Neural progenitor cell (in vitro differentiated cells): Measurements from ENCODE around the gene RASGRF2. TPM values are rescaled to one million over a fixed set of nuclear protein-coding genes. Genes with fewer than 3 reads are reported as not detected.
A peak's percentile ranks its signal among the peaks of the same experiment; 100 is the strongest.

Experiments used
- DNase-seq: peaks from one replicate; pipeline ENCODE4 v3.0.0-alpha.2; 2016; ENCODE audit warnings: low spot score
- H2AFZ ChIP-seq: fragments of 200-600 bp; sonication (generic); replicated peaks from 2 replicates; pipeline ENCODE4 v1.6.1; 2016; ENCODE audit warnings: antibody characterized with exemption
- H3F3A ChIP-seq: fragments of 200-600 bp; sonication (generic); 2 replicates; pipeline ENCODE4 v1.6.1; 2016; ENCODE audit warnings: antibody characterized with exemption, low read depth
- H3K27ac ChIP-seq: fragments of 200-600 bp; sonication (generic); 2 replicates; pipeline ENCODE4 v1.5.1; 2016; ENCODE audit warnings: mild to moderate bottlenecking
- H3K27me3 ChIP-seq: fragments of 200-600 bp; sonication (generic); 2 replicates; pipeline ENCODE4 v1.6.1; 2016; ENCODE audit warnings: mild to moderate bottlenecking, moderate library complexity
- H3K36me3 ChIP-seq: fragments of 200-600 bp; sonication (generic); 2 replicates; pipeline ENCODE4 v1.5.1; 2016
- H3K4me1 ChIP-seq: fragments of 200-600 bp; sonication (generic); 2 replicates; pipeline ENCODE4 v1.6.1; 2016; ENCODE audit warnings: mixed run types
- H3K4me2 ChIP-seq: fragments of 200-600 bp; sonication (generic); 2 replicates; pipeline ENCODE4 v1.6.1; 2016
- H3K4me3 ChIP-seq: fragments of 200-600 bp; sonication (generic); 2 replicates; pipeline ENCODE4 v1.5.1; 2016
- H3K79me2 ChIP-seq: fragments of 200-600 bp; sonication (generic); 2 replicates; pipeline ENCODE4 v1.6.1; 2016; ENCODE audit warnings: low read depth
- H3K9ac ChIP-seq: fragments of 200-600 bp; sonication (generic); 2 replicates; pipeline ENCODE4 v1.6.1; 2016
- H3K9me3 ChIP-seq: fragments of 200-600 bp; sonication (generic); 2 replicates; pipeline ENCODE4 v1.5.1; 2016; ENCODE audit warnings: low read depth
- H4K20me1 ChIP-seq: fragments of 200-600 bp; sonication (generic); 2 replicates; pipeline ENCODE4 v1.6.1; 2016; ENCODE audit warnings: low read depth
- H3K27ac Mint-ChIP-seq: 3 replicates; pipeline ENCODE4 v1.8.0; 2021; ENCODE audit warnings: mixed read lengths
- H3K27me3 Mint-ChIP-seq: 2 replicates; pipeline ENCODE4 v1.8.0; 2022; ENCODE audit warnings: low read depth, mild to moderate bottlenecking, inconsistent platforms, moderate library complexity, mixed read lengths; ENCODE audit not compliant: insufficient read depth
- H3K36me3 Mint-ChIP-seq: 3 replicates; pipeline ENCODE4 v1.8.0; 2021; ENCODE audit warnings: mixed read lengths
- H3K4me1 Mint-ChIP-seq: 3 replicates; pipeline ENCODE4 v1.8.0; 2021; ENCODE audit warnings: mixed read lengths
- H3K4me3 Mint-ChIP-seq: 3 replicates; pipeline ENCODE4 v1.8.0; 2021; ENCODE audit warnings: mild to moderate bottlenecking, moderate library complexity, mixed read lengths
- H3K9me3 Mint-ChIP-seq: 3 replicates; pipeline ENCODE4 v1.8.0; 2020; ENCODE audit warnings: mixed read lengths
- EZH2 ChIP-seq: fragments of 200-600 bp; sonication (generic); IDR thresholded peaks from 2 replicates; pipeline ENCODE4 v1.6.1; 2017; ENCODE audit warnings: antibody characterized with exemption, mild to moderate bottlenecking, moderate library complexity
- EZH2phosphoT487 ChIP-seq: fragments of 200-600 bp; sonication (generic); IDR thresholded peaks from 2 replicates; pipeline ENCODE4 v1.6.1; 2017; ENCODE audit warnings: antibody characterized with exemption
- total RNA-seq: library from RNA; depleted of rRNA; stranded (reverse); fragments of >200 nt; gene quantifications from 2 replicates; pipeline ENCODE4 v1.2.3, GENCODE V29; 2015; ENCODE audit warnings: low replicate concordance
- TF ChIP-seq, protein P1 (sequence below): fragments of 200-600 bp; sonication (generic); IDR thresholded peaks from 2 replicates; pipeline ENCODE4 v1.5.1; 2017; ENCODE audit warnings: antibody characterized with exemption, mild to moderate bottlenecking

The RASGRF2 gene
- total RNA-seq, 1 donor from 2014 or later = 0.15 TPM

DNA sequence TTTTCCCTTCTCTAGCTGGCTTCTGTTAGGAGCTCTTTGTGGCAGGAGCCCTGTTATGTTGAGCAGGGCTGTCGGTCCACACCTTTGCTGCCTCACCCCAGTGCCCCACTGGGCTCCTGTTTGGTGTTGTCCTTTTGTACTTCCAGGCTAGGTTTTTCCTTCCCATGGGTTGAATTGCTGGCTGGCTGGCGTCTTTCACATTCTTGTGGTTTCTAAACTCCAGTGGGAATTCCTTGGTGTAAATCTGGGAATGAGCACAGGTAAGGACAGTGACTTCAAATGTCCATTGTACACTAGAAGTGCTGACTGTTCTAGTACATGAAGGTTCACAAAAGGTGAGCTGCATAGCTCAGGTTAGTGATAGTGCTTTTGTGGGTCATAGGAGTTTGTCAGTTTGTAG lies 30.4 kb downstream of the RASGRF2 start:
- no peak overlapping the region for H3K4me3 ChIP-seq
- Mint-ChIP-seq H3K4me1 (no peaks in the 10 kb centered on the region), H3K27ac (no peak overlapping the region), H3K36me3 (no peaks in the 10 kb centered on the region), H3K27me3 (peaks cover 2% of the 10 kb centered on the region), H3K4me3 (no peak overlapping the region), H3K9me3 (no peaks in the 10 kb centered on the region)
- H4K20me1 ChIP-seq = no peaks in the 10 kb centered on the region
- no peaks in the 10 kb centered on the region for H3K27me3 ChIP-seq
- no peak overlapping the region for H3K4me2 ChIP-seq
- no peaks in the 10 kb centered on the region for H3K36me3 ChIP-seq
- peak overlapping the region; percentile 68 for H2AFZ ChIP-seq
- H3K27ac ChIP-seq = no peak overlapping the region
- no peaks in the 10 kb centered on the region for H3K9me3 ChIP-seq
- no peaks in the 10 kb centered on the region for H3F3A ChIP-seq
- H3K79me2 ChIP-seq = no peaks in the 10 kb centered on the region
- TF ChIP-seq EZH2 = no peak
- no peak overlapping the region for H3K9ac ChIP-seq
- peaks cover 11% of the 10 kb centered on the region for H3K4me1 ChIP-seq
- no peak for DNase-seq

DNA sequence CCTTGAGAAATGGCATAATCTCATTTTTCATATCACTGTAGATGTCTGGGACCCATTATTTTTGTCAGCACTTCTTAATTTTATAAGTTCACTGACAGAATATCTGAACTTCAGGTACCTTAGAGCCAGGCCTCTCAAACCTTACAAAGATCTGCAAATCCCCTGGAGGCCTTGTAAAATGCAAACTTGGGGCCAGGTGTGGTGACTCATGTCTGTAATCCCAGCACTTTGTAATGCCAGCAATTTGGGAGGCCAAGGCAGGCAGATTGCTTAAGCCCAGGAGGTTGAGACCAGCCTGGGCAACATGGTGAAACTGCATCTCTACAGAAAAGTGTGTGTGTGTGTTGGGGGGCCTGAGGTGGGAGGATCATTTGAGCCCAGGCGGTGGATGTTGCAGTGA lies 30.8 kb downstream of the RASGRF2 start:
- TF ChIP-seq EZH2phosphoT487 = no peak
- TF ChIP-seq, protein P1, sequence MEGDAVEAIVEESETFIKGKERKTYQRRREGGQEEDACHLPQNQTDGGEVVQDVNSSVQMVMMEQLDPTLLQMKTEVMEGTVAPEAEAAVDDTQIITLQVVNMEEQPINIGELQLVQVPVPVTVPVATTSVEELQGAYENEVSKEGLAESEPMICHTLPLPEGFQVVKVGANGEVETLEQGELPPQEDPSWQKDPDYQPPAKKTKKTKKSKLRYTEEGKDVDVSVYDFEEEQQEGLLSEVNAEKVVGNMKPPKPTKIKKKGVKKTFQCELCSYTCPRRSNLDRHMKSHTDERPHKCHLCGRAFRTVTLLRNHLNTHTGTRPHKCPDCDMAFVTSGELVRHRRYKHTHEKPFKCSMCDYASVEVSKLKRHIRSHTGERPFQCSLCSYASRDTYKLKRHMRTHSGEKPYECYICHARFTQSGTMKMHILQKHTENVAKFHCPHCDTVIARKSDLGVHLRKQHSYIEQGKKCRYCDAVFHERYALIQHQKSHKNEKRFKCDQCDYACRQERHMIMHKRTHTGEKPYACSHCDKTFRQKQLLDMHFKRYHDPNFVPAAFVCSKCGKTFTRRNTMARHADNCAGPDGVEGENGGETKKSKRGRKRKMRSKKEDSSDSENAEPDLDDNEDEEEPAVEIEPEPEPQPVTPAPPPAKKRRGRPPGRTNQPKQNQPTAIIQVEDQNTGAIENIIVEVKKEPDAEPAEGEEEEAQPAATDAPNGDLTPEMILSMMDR = no peak
- no peak for TF ChIP-seq EZH2
- Histone ChIP-seq H2AFZ (no peak overlapping the region), H3K79me2 (no peaks in the 10 kb centered on the region), H3K9ac (no peak overlapping the region), H3K36me3 (no peaks in the 10 kb centered on the region), H3K4me3 (no peak overlapping the region), H4K20me1 (no peaks in the 10 kb centered on the region), H3K4me2 (no peak overlapping the region), H3K4me1 (peaks cover 11% of the 10 kb centered on the region), H3F3A (no peaks in the 10 kb centered on the region), H3K9me3 (no peaks in the 10 kb centered on the region), H3K27ac (no peak overlapping the region), H3K27me3 (no peaks in the 10 kb centered on the region)
- no peaks in the 10 kb centered on the region for H3K36me3 Mint-ChIP-seq
- no peaks in the 10 kb centered on the region for H3K9me3 Mint-ChIP-seq
- H3K4me1 Mint-ChIP-seq = no peaks in the 10 kb centered on the region
- DNase-seq = no peak
- no peak overlapping the region for H3K27ac Mint-ChIP-seq
- no peak overlapping the region for H3K4me3 Mint-ChIP-seq
- peaks cover 3% of the 10 kb centered on the region for H3K27me3 Mint-ChIP-seq

GRCh38 chr5:80995908-80996307 lies 35.7 kb downstream of the RASGRF2 start:
- Mint-ChIP-seq H3K27ac (no peak overlapping the region), H3K36me3 (no peaks in the 10 kb centered on the region), H3K9me3 (no peaks in the 10 kb centered on the region), H3K4me1 (no peaks in the 10 kb centered on the region), H3K4me3 (no peak overlapping the region), H3K27me3 (peaks cover 9% of the 10 kb centered on the region)
- no peaks in the 10 kb centered on the region for H3K27me3 ChIP-seq
- no peaks in the 10 kb centered on the region for H3K4me1 ChIP-seq
- H2AFZ ChIP-seq = no peak overlapping the region
- no peaks in the 10 kb centered on the region for H4K20me1 ChIP-seq
- no peak overlapping the region for H3K4me2 ChIP-seq
- TF ChIP-seq EZH2 = no peak
- no peak for TF ChIP-seq EZH2phosphoT487
- TF ChIP-seq, protein P1 = no peak
- no peaks in the 10 kb centered on the region for H3F3A ChIP-seq
- no peak overlapping the region for H3K9ac ChIP-seq
- no peak overlapping the region for H3K4me3 ChIP-seq
- no peak for DNase-seq
- H3K79me2 ChIP-seq = no peaks in the 10 kb centered on the region
- H3K9me3 ChIP-seq = no peaks in the 10 kb centered on the region
- H3K27ac ChIP-seq = no peak overlapping the region
- H3K36me3 ChIP-seq = no peaks in the 10 kb centered on the region

DNA sequence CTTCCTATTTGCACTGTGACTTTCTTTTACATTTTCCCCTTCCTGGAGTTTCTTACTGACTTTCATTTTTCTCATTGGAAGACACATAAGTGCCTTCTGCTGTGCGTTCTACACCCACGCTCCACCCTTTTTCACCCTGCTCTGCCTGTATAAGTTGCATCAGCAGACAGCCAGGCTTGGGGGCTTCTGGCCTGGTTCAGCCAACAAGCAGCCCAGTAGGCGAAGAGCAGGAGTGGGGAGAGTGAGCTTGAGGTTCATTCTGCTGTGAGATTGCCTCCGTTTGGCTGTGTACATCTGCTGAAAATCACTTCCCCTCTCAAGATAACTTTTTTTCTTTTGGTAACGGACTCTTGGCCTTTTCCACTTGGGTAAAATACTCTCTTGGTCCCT lies 38.4 kb downstream of the RASGRF2 start:
- H3K27me3 ChIP-seq = no peaks in the 10 kb centered on the region
- TF ChIP-seq EZH2 (no peak), EZH2phosphoT487 (no peak)
- TF ChIP-seq, protein P1 = no peak
- H2AFZ ChIP-seq = peak overlapping the region; percentile 10
- no peaks in the 10 kb centered on the region for H4K20me1 ChIP-seq
- no peaks in the 10 kb centered on the region for H3K79me2 ChIP-seq
- Mint-ChIP-seq H3K27me3 (peaks cover 9% of the 10 kb centered on the region), H3K27ac (no peak overlapping the region), H3K9me3 (no peaks in the 10 kb centered on the region), H3K36me3 (no peaks in the 10 kb centered on the region), H3K4me1 (no peaks in the 10 kb centered on the region), H3K4me3 (no peak overlapping the region)
- H3K9me3 ChIP-seq = no peaks in the 10 kb centered on the region
- H3F3A ChIP-seq = no peaks in the 10 kb centered on the region
- H3K4me2 ChIP-seq = no peak overlapping the region
- H3K4me3 ChIP-seq = no peak overlapping the region
- H3K36me3 ChIP-seq = no peaks in the 10 kb centered on the region
- no peak for DNase-seq
- no peaks in the 10 kb centered on the region for H3K4me1 ChIP-seq
- H3K9ac ChIP-seq = no peak overlapping the region
- H3K27ac ChIP-seq = no peak overlapping the region
